Peyer's patch (tissue), 4 donors: ENCODE data around the gene SMYD2.

Experiments
- POLR2A ChIP-seq, 2 donors: fragments of 450-650 bp; IDR thresholded peaks; one replicate each; pipeline ENCODE4 v1.5.1; 2017; ENCODE audit warnings: antibody characterized with exemption in 2 of 2, mild to moderate bottlenecking in 2 of 2, moderate library complexity in 2 of 2
- TF ChIP-seq, protein P1 (sequence below), 6 experiments: fragments of 450-650 bp in 4 of 6; fragments of 200-600 bp in 2 of 6; sonication (generic) in 1 of 6; IDR thresholded peaks; one replicate each; pipeline ENCODE4 v1.5.1; 2017 to 2019; ENCODE audit warnings: antibody characterized with exemption in 6 of 6, mild to moderate bottlenecking in 3 of 6, moderate library complexity in 1 of 6

DNA sequence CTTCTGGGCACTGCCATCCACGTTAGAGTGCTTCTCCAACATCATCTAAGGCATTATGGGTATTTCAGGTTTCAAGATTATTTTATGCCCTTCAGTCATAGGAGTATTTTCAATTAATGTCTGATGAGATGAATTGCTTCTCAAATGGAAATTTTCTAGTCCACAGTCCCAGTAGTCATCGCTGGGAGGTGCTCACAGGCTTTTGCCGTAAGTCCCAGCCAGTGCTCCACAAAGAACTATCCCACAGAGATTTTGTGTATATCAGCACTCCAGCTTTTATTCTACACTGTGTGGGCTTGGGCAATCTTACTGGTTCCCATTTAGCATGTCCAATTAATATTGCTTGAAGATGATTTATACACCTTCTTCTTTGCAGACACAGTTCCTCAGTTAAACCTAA is 61.0 kb downstream of the SMYD2 start:
- TF ChIP-seq, protein P1, sequence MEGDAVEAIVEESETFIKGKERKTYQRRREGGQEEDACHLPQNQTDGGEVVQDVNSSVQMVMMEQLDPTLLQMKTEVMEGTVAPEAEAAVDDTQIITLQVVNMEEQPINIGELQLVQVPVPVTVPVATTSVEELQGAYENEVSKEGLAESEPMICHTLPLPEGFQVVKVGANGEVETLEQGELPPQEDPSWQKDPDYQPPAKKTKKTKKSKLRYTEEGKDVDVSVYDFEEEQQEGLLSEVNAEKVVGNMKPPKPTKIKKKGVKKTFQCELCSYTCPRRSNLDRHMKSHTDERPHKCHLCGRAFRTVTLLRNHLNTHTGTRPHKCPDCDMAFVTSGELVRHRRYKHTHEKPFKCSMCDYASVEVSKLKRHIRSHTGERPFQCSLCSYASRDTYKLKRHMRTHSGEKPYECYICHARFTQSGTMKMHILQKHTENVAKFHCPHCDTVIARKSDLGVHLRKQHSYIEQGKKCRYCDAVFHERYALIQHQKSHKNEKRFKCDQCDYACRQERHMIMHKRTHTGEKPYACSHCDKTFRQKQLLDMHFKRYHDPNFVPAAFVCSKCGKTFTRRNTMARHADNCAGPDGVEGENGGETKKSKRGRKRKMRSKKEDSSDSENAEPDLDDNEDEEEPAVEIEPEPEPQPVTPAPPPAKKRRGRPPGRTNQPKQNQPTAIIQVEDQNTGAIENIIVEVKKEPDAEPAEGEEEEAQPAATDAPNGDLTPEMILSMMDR (IDR thresholded peaks at IDR 0.05): no peak
- no peak for TF ChIP-seq POLR2A (IDR thresholded peaks at IDR 0.05)
